ENCODE data around the gene ABCE1. TPM values are rescaled to one million over a fixed set of nuclear protein-coding genes. Genes with fewer than 3 reads are reported as not detected.

Gene ABCE1
- 10 to 100 TPM; 80.9 to 95.1 (median 86.0) TPM for total RNA-seq (2021; fragmentation: NEBNext Ultra II Directional; extraction: Animal tissue kit (Norgen Biotek cat#: 25700))
- long read RNA-seq, transcript ABCE1-201 (18 exons, 3,921 nt) = major isoform, 63 of 105 reads
- long read RNA-seq, partial matches to known transcripts = 22 of 105 reads
- long read RNA-seq, other reads (novel, unspliced or antisense) = 17 of 105 reads

- Mint-ChIP-seq H3K9me3 (peaks cover 7% of the 10 kb centered on the region), H3K36me3 (ENCODE audit: low read depth) (peaks cover 25% of the 10 kb centered on the region), H3K27me3 (ENCODE audit: insufficient read depth) (peaks cover 3% of the 10 kb centered on the region; the same call in 1 of the 2 replicates), H3K27ac (peak within 1 kb of the TSS; percentile 99), H3K4me3 (peak within 1 kb of the TSS; percentile 97), H3K4me1 (ENCODE audit: low read depth) (peaks cover 31% of the 10 kb centered on the region)
- TF ChIP-seq CTCF (IDR thresholded peaks at IDR 0.05) = 0 out of 2 replicates have a peak, but pooled peaks have one; percentile 13
- peak; percentile 96 for DNase-seq
Observed at GRCh38 chr4:145097821-145098674, at the start of gene ABCE1, which contains the start of gene ANAPC10. TSS of gene ABCE1 (plus strand) at chr4:145098311. CDS start at chr4:145104413, 6,102 bp downstream. TSS of gene ANAPC10 (minus strand) at chr4:145098196. CDS start at chr4:145096099, 2,097 bp downstream.

DNA sequence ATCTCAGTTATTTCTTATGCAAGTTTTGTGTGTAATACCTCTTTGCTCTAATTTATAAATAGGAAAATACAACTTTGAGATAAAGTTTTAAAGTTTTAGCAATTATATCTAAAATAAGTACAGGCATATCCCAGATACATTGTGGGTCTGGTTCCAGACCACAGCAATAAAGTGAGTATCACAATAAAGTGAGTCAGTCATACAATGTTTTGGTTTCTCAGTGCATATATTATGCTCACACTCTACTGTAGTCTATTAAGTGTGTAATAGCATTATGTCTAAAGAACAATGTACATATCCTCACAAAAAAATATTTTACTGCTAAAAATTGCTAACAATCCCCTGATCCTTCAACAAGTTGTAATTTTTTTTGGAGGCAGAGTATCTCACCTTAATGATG, 49.3 kb upstream of the ABCE1 start:
- Mint-ChIP-seq H3K9me3 (no peaks in the 10 kb centered on the region), H3K4me3 (no peak overlapping the region)
- TF ChIP-seq CTCF (IDR thresholded peaks at IDR 0.05) = no peak

GRCh38 chr4:145049241-145049640, 48.9 kb upstream of the ABCE1 start:
- no peak for DNase-seq
- H3K36me3 Mint-ChIP-seq (ENCODE audit: low read depth) = peaks cover 15% of the 10 kb centered on the region
- no peaks in the 10 kb centered on the region for H3K9me3 Mint-ChIP-seq
- peaks cover 39% of the 10 kb centered on the region for H3K4me1 Mint-ChIP-seq (ENCODE audit: low read depth)
- no peak overlapping the region for H3K4me3 Mint-ChIP-seq
- H3K27me3 Mint-ChIP-seq (ENCODE audit: insufficient read depth) = no peaks in the 10 kb centered on the region
- H3K27ac Mint-ChIP-seq = no peak overlapping the region
- TF ChIP-seq CTCF (IDR thresholded peaks at IDR 0.05) = no peak

More for the DNA sequence above, 49.3 kb upstream of the ABCE1 start:
- peaks cover 43% of the 10 kb centered on the region for H3K4me1 Mint-ChIP-seq (ENCODE audit: low read depth)
- DNase-seq = no peak
- peaks cover 15% of the 10 kb centered on the region for H3K36me3 Mint-ChIP-seq (ENCODE audit: low read depth)
- H3K27me3 Mint-ChIP-seq (ENCODE audit: insufficient read depth) = no peaks in the 10 kb centered on the region
- H3K27ac Mint-ChIP-seq = no peak overlapping the region

GRCh38 chr4:145055533-145056257, 42.4 kb upstream of the ABCE1 start:
- no peak for TF ChIP-seq CTCF (IDR thresholded peaks at IDR 0.05)
- Mint-ChIP-seq H3K9me3 (no peaks in the 10 kb centered on the region), H3K27me3 (ENCODE audit: insufficient read depth) (no peaks in the 10 kb centered on the region), H3K4me1 (ENCODE audit: low read depth) (peaks cover 13% of the 10 kb centered on the region; the same call in 1 of the 2 replicates), H3K4me3 (no peak overlapping the region), H3K27ac (0 out of 2 replicates have a peak overlapping the region, but pooled peaks have one; percentile 18), H3K36me3 (ENCODE audit: low read depth) (peaks cover 12% of the 10 kb centered on the region)
- no peak for DNase-seq

GRCh38 chr4:145056325-145057130, 41.6 kb upstream of the ABCE1 start:
- H3K36me3 Mint-ChIP-seq (ENCODE audit: low read depth) = peaks cover 7% of the 10 kb centered on the region
- H3K27me3 Mint-ChIP-seq (ENCODE audit: insufficient read depth) = no peaks in the 10 kb centered on the region

More at GRCh38 chr4:145056325-145057130, 41.6 kb upstream of the ABCE1 start:
- Mint-ChIP-seq H3K4me3 (no peak overlapping the region), H3K9me3 (no peaks in the 10 kb centered on the region), H3K4me1 (ENCODE audit: low read depth) (peaks cover 13% of the 10 kb centered on the region; the same call in 1 of the 2 replicates), H3K27ac (no peak overlapping the region)
- DNase-seq = no peak
- TF ChIP-seq CTCF (IDR thresholded peaks at IDR 0.05) = no peak
